GM19467 (cell line): ENCODE data around the gene BPI.
"Not testable (repeated sequence)": the region's sequence is repeated elsewhere in the genome, so short reads cannot be mapped to it uniquely, and the experiment has no call there.

ENCODE experiments used
- ATAC-seq: cut with Tn5 transposase; IDR thresholded peaks from one replicate; pipeline ENCODE4 v1.9.1; 2021; ENCODE audit warnings: mild to moderate bottlenecking, moderate library complexity; ENCODE audit not compliant: unreplicated experiment

Gene BPI

GRCh38 chr20:38355161-38356012 is 51.4 kb downstream of the BPI start:
- ATAC-seq: no peak

- no peak for ATAC-seq
Measured at GRCh38 chr20:38357653-38358207, 53.8 kb downstream of the BPI start.

- ATAC-seq: no peak
Measured at GRCh38 chr20:38358556-38358955, 54.6 kb downstream of the BPI start.

- ATAC-seq: no peak
Measured at GRCh38 chr20:38363004-38363747, 59.2 kb downstream of the BPI start.

GRCh38 chr20:38369389-38369788 is 65.4 kb downstream of the BPI start:
- ATAC-seq: no peak

GRCh38 chr20:38372806-38373205 is 68.8 kb downstream of the BPI start:
- no peak for ATAC-seq

- ATAC-seq: no peak
Measured at GRCh38 chr20:38373231-38373867, 69.4 kb downstream of the BPI start.

GRCh38 chr20:38373898-38374297 is 69.9 kb downstream of the BPI start:
- ATAC-seq: no peak

- ATAC-seq: no peak
Measured at GRCh38 chr20:38377039-38377685, 73.2 kb downstream of the BPI start.

GRCh38 chr20:38377838-38378237 is 73.9 kb downstream of the BPI start:
- not testable (repeated sequence) for ATAC-seq

GRCh38 chr20:38383147-38383546 is 79.2 kb downstream of the BPI start:
- no peak for ATAC-seq

- no peak for ATAC-seq
Measured at GRCh38 chr20:38386004-38386403, 82.0 kb downstream of the BPI start.

GRCh38 chr20:38386851-38387250 is 82.9 kb downstream of the BPI start:
- no peak for ATAC-seq
